T-helper 2 cell treated with Interferon-gamma antibody and Interleukin-4, amounts not matched to agents 5 μg/mL and 100 μg/mL, for 36 hours (primary cell): ENCODE measurements around the gene NRARP.
A peak's percentile ranks its signal among the peaks of the same experiment; 100 is the strongest.

Experiments
- DNase-seq: peaks from one replicate; pipeline ENCODE4 v3.0.0; 2021; ENCODE audit warnings: low spot score
- H3K27ac Mint-ChIP-seq: one replicate; pipeline ENCODE4 v1.8.0; 2021; ENCODE audit warnings: mild to moderate bottlenecking, mixed read lengths
- H3K27me3 Mint-ChIP-seq: one replicate; pipeline ENCODE4 v1.8.0; 2021; ENCODE audit warnings: low read depth, mixed read lengths
- H3K36me3 Mint-ChIP-seq: one replicate; pipeline ENCODE4 v1.8.0; 2021; ENCODE audit warnings: low read depth, mixed read lengths
- H3K4me1 Mint-ChIP-seq: one replicate; pipeline ENCODE4 v1.8.0; 2021; ENCODE audit warnings: low read depth, mixed read lengths
- H3K4me3 Mint-ChIP-seq: one replicate; pipeline ENCODE4 v1.8.0; 2022; ENCODE audit warnings: mild to moderate bottlenecking, moderate library complexity, mixed read lengths
- H3K9me3 Mint-ChIP-seq: one replicate; pipeline ENCODE4 v1.8.0; 2021; ENCODE audit warnings: mixed read lengths

The NRARP gene

GRCh38 chr9:137302449-137303150, 529 bp upstream of the NRARP start:
- Mint-ChIP-seq H3K4me1 (peaks cover 5% of the 10 kb centered on the region), H3K27me3 (peaks cover 24% of the 10 kb centered on the region), H3K9me3 (no peaks in the 10 kb centered on the region), H3K27ac (no peak overlapping the region), H3K36me3 (no peaks in the 10 kb centered on the region), H3K4me3 (no peak overlapping the region)
- no peak for DNase-seq

DNA sequence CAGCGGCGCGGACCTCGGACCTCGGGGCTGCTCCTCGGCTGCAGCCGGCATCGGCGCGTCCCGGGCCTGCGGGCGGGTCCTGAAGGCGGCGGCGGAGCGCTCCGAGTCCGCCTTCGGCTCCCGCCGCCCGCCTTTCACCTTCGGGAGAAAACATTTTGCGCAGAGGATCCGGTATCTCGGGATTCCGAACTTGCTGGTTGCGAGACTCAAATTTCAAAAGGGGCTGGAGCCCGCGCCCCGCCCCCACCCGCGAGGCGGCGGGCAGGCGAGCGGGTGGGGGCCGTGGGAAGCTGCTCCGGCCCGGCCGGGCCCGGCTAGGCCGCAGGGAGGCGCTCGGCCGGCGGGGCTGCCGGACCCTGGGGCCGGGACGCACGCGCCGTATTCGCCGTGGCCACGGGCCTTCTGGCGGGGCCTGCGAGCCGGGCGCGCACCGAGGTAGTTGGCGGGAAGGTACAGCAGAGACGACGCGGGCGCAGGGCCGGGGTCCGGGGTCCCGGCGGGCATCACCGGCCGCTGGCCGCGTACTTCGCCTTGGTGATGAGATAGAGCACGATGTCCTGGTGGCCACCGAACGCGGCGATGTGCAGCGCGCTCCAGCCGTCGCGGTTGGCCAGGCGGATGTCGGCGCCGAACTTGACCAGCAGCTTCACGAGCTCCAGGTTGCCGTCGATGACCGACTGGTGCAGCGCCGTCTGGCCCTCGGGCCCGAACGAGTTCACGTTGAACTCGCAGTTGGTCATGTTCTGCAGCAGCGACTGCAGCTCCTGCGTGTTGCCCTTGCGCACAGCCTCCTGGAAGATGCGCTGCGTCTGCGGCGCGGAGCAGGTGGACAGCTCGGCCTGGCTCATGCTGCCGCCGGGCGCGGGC, 757 bp downstream of the NRARP start:
- H3K4me1 Mint-ChIP-seq: peaks cover 8% of the 10 kb centered on the region
- H3K36me3 Mint-ChIP-seq: no peaks in the 10 kb centered on the region
- peak overlapping the region; percentile 65 for H3K4me3 Mint-ChIP-seq
- H3K27me3 Mint-ChIP-seq: peaks cover 36% of the 10 kb centered on the region
- peak; percentile 39 for DNase-seq
- H3K9me3 Mint-ChIP-seq: no peaks in the 10 kb centered on the region
- no peak overlapping the region for H3K27ac Mint-ChIP-seq

GRCh38 chr9:137300567-137301080, 1.4 kb downstream of the NRARP start:
- H3K9me3 Mint-ChIP-seq: no peaks in the 10 kb centered on the region
- peaks cover 7% of the 10 kb centered on the region for H3K4me1 Mint-ChIP-seq
- no peak for DNase-seq
- peak overlapping the region; percentile 82 for H3K4me3 Mint-ChIP-seq
- H3K27ac Mint-ChIP-seq: no peak overlapping the region
- H3K36me3 Mint-ChIP-seq: no peaks in the 10 kb centered on the region
- peaks cover 36% of the 10 kb centered on the region for H3K27me3 Mint-ChIP-seq

DNA sequence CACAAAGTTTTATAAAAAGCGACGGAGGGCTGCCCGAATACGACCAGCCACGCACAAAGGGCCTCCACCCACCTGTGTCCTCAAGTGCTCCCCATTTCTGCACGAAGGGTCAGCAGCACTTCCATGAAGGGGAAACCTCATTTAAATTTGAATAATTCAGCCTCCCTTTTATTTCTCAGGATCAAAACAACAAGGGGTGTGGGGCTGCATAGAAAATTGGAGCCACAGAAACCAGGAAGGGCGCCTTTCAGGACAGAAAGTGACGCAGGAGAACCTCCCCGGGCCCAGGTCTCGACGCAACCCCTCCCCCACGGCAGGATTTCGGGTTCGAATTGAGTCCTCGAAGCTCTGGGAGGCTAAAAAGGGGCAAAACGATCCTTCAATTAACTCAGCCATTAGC, 2.1 kb downstream of the NRARP start:
- H3K4me3 Mint-ChIP-seq: peak overlapping the region; percentile 39
- H3K36me3 Mint-ChIP-seq: no peaks in the 10 kb centered on the region
- peaks cover 4% of the 10 kb centered on the region for H3K4me1 Mint-ChIP-seq
- H3K27ac Mint-ChIP-seq: no peak overlapping the region
- H3K27me3 Mint-ChIP-seq: peaks cover 36% of the 10 kb centered on the region
- DNase-seq: no peak
- H3K9me3 Mint-ChIP-seq: no peaks in the 10 kb centered on the region

DNA sequence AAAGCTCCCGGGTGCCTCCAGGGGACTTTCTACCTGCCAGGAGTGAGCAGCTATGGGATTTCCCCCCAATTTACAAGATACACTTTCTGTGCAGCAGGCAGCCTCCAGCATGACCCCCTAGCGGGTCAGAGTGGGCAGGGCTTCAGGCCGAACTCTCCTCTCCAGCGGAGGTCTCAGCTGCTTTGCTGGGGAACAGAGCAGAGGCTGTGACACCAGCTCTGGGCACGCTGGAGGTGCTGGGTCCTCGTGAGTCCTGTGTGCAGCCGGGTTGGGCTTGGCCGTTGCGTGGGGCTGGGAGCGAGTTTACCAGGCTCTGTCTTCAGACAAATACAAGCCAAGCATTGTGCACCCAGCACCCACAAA, 2.9 kb downstream of the NRARP start:
- no peak for DNase-seq
- Mint-ChIP-seq H3K9me3 (no peaks in the 10 kb centered on the region), H3K36me3 (no peaks in the 10 kb centered on the region), H3K27me3 (peaks cover 42% of the 10 kb centered on the region), H3K4me3 (no peak overlapping the region), H3K27ac (no peak overlapping the region), H3K4me1 (peaks cover 4% of the 10 kb centered on the region)

DNA sequence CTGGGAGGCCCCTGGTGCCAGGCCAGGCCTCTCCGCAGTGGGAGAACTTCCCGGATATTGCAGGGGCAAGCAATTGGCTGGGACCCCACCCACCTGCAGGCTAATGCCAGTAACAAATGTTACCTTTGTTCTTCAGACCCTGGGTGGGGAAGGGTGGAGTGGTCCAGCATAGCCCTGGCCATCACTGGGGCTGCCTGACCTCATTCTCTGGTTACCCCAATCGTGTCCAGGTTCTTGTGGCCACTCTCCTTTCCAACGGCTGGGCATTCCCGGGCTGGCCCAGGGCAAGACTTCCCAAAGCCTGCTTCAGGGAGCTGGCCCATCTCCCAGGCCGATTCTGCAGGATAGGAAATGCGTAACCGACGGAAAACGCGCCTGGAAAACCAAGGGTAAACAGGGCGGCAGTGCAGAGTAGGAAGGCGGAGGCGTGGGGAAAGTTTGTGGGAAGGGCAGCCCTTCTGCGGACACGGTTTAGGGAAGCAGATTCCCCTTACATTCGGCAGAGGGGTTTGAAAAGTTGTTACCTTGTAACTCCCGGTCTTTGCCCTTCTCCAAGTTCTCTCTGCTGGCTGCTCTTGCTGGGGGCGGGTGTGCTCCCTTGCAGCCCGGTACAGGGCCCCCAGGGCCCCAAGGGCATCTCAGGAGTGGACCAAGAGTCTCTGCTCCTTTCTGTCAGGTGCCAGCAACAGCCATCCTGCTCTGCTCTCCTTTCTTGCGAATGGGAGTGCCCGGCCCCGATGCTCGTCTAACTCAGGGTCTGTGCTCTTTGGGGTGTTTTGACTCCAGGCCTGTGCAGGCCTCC, 3.5 kb downstream of the NRARP start:
- no peak for DNase-seq
- no peak overlapping the region for H3K27ac Mint-ChIP-seq
- peaks cover 45% of the 10 kb centered on the region for H3K27me3 Mint-ChIP-seq
- no peaks in the 10 kb centered on the region for H3K9me3 Mint-ChIP-seq
- H3K36me3 Mint-ChIP-seq: no peaks in the 10 kb centered on the region
- no peak overlapping the region for H3K4me3 Mint-ChIP-seq
- peaks cover 4% of the 10 kb centered on the region for H3K4me1 Mint-ChIP-seq

- no peak for DNase-seq
- Mint-ChIP-seq H3K4me1 (peaks cover 4% of the 10 kb centered on the region), H3K36me3 (no peaks in the 10 kb centered on the region), H3K27ac (no peak overlapping the region), H3K9me3 (no peaks in the 10 kb centered on the region), H3K27me3 (peaks cover 48% of the 10 kb centered on the region), H3K4me3 (no peak overlapping the region)
Measured at GRCh38 chr9:137297966-137298365, 4.1 kb downstream of the NRARP start.

GRCh38 chr9:137296670-137297664, 5.1 kb downstream of the NRARP start:
- Mint-ChIP-seq H3K27ac (no peak overlapping the region), H3K9me3 (no peaks in the 10 kb centered on the region), H3K4me1 (peaks cover 4% of the 10 kb centered on the region), H3K27me3 (peaks cover 48% of the 10 kb centered on the region), H3K36me3 (no peaks in the 10 kb centered on the region), H3K4me3 (peak overlapping the region; percentile 63)
- no peak for DNase-seq

DNA sequence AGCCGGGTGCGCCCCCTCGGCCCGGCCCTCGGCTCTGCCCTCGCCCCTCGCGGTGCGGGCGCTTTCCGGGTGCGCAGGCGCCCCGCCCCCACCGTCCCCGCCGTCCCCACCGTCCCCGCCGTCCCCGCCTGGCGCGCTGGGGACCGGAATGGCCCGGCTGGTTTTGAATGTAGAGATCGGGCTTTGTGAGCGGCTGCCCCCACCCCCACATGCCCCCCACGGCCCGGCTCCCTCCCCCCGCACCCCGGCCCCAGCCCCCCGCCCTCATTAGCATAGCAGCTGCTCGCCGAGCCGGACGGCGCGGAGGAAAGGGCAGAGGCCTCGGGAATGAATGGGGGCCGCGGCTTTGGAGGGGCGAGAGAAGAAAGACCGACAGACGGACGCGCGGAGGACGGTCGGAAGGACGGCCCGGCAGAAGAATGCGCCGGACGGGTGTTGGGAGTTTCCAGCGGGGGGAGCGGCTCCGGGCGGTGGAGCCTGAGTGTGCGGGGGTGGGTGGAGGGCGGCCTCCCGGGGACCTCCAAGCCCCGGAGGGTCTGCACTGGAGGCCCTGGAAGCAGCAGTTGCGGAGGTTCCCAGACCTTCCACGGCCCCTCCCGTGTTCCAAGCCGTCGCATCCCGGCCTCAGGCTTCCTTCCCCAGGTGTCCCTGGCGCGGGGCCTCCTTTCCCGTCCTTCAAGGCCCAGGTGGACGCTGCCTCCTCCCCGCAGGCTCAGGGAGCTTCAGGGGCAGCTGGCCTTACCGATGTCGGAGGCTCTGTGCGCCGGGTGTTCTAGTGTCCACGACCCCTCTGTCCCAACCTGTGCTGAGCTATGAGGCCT, 6.0 kb downstream of the NRARP start:
- Mint-ChIP-seq H3K36me3 (no peaks in the 10 kb centered on the region), H3K4me1 (peaks cover 4% of the 10 kb centered on the region), H3K27ac (no peak overlapping the region), H3K4me3 (peak overlapping the region; percentile 63), H3K9me3 (no peaks in the 10 kb centered on the region), H3K27me3 (peaks cover 45% of the 10 kb centered on the region)
- DNase-seq: no peak

GRCh38 chr9:137295238-137295811, 6.7 kb downstream of the NRARP start:
- DNase-seq: peak; percentile 59
- Mint-ChIP-seq H3K27me3 (peaks cover 42% of the 10 kb centered on the region), H3K27ac (no peak overlapping the region), H3K4me1 (peaks cover 3% of the 10 kb centered on the region), H3K9me3 (no peaks in the 10 kb centered on the region), H3K36me3 (no peaks in the 10 kb centered on the region), H3K4me3 (no peak overlapping the region)

GRCh38 chr9:137294681-137295237, 7.3 kb downstream of the NRARP start:
- Mint-ChIP-seq H3K4me3 (peak overlapping the region; percentile 34), H3K4me1 (peaks cover 3% of the 10 kb centered on the region), H3K36me3 (no peaks in the 10 kb centered on the region), H3K27ac (no peak overlapping the region), H3K27me3 (peaks cover 38% of the 10 kb centered on the region), H3K9me3 (no peaks in the 10 kb centered on the region)
- no peak for DNase-seq
